Trophoblast cell (in vitro differentiated cells and primary cell): ENCODE measurements around the gene BCL6B.

Source experiments
- DNase-seq, 2 donors: peaks; one replicate each; pipeline ENCODE4 v3.0.0-alpha.2; 2016
- H2AFZ ChIP-seq: 2 replicates; pipeline ENCODE4 v1.6.1; 2013; ENCODE audit warnings: low read length, moderate library complexity, mild to moderate bottlenecking; ENCODE audit not compliant: insufficient read depth, poor library complexity
- H2AK5ac ChIP-seq: 2 replicates; pipeline ENCODE4 v1.6.1; 2013; ENCODE audit warnings: mild to moderate bottlenecking, low read length
- H2BK120ac ChIP-seq: 2 replicates; pipeline ENCODE4 v1.6.1; 2013; ENCODE audit warnings: low read length, mild to moderate bottlenecking, moderate library complexity; ENCODE audit not compliant: insufficient read depth, poor library complexity
- H2BK12ac ChIP-seq: 2 replicates; pipeline ENCODE4 v1.6.1; 2013; ENCODE audit warnings: mild to moderate bottlenecking, low read length, moderate library complexity
- H2BK5ac ChIP-seq: 2 replicates; pipeline ENCODE4 v1.6.1; 2013; ENCODE audit warnings: low read length, low read depth, moderate library complexity, mild to moderate bottlenecking; ENCODE audit not compliant: poor library complexity
- H3K14ac ChIP-seq: 2 replicates; pipeline ENCODE4 v1.6.1; 2013; ENCODE audit warnings: mild to moderate bottlenecking, low read length
- H3K18ac ChIP-seq: 2 replicates; pipeline ENCODE4 v1.6.1; 2013; ENCODE audit warnings: mild to moderate bottlenecking, low read length
- H3K23ac ChIP-seq: 2 replicates; pipeline ENCODE4 v1.6.1; 2013; ENCODE audit warnings: low read length
- H3K27ac ChIP-seq: 2 replicates; pipeline ENCODE4 v1.5.1; 2013; ENCODE audit warnings: low read depth, mild to moderate bottlenecking, inconsistent platforms, low read length, moderate library complexity
- H3K27me3 ChIP-seq: 2 replicates; pipeline ENCODE4 v1.6.1; 2013; ENCODE audit warnings: inconsistent platforms, mild to moderate bottlenecking, low read length, moderate library complexity; ENCODE audit not compliant: insufficient read depth
- H3K36me3 ChIP-seq, 2 experiments: 1 replicate in 1 of 2; 2 replicates in 1 of 2; pipeline ENCODE4 v1.6.1; 2013; ENCODE audit warnings: low read length in 2 of 2, mild to moderate bottlenecking in 2 of 2, moderate library complexity in 1 of 2; ENCODE audit not compliant: insufficient read depth in 2 of 2, control insufficient read depth in 1 of 2
- H3K4ac ChIP-seq: 2 replicates; pipeline ENCODE4 v1.6.1; 2013; ENCODE audit warnings: low read depth, mild to moderate bottlenecking, low read length, moderate library complexity
- H3K4me1 ChIP-seq, 2 experiments: 1 replicate in 1 of 2; 2 replicates in 1 of 2; pipeline ENCODE4 v1.6.1; 2013; ENCODE audit warnings: low read length in 2 of 2, mild to moderate bottlenecking in 2 of 2, moderate library complexity in 1 of 2; ENCODE audit not compliant: insufficient read depth in 2 of 2, control insufficient read depth in 1 of 2
- H3K4me2 ChIP-seq: 2 replicates; pipeline ENCODE4 v1.6.1; 2013; ENCODE audit warnings: inconsistent platforms, mild to moderate bottlenecking, low read length, moderate library complexity
- H3K4me3 ChIP-seq: 2 replicates; pipeline ENCODE4 v1.5.1; 2013; ENCODE audit warnings: mild to moderate bottlenecking, low read depth, low read length, inconsistent platforms
- H3K79me1 ChIP-seq: one replicate; pipeline ENCODE4 v1.6.1; 2013; ENCODE audit warnings: low read length
- H3K79me2 ChIP-seq: 2 replicates; pipeline ENCODE4 v1.6.1; 2013; ENCODE audit warnings: low read length, mild to moderate bottlenecking; ENCODE audit not compliant: control insufficient read depth, insufficient read depth, poor library complexity
- H3K9ac ChIP-seq: 2 replicates; pipeline ENCODE4 v1.6.1; 2013; ENCODE audit warnings: mild to moderate bottlenecking, low read length
- H3K9me3 ChIP-seq: 2 replicates; pipeline ENCODE4 v1.6.1; 2013; ENCODE audit warnings: low read depth, mild to moderate bottlenecking, control low read depth, inconsistent platforms, low read length; ENCODE audit not compliant: insufficient read depth
- H4K12ac ChIP-seq: 2 replicates; pipeline ENCODE4 v1.6.1; 2013; ENCODE audit warnings: low read depth, mild to moderate bottlenecking, low read length, moderate library complexity
- H4K8ac ChIP-seq: 2 replicates; pipeline ENCODE4 v1.6.1; 2013; ENCODE audit warnings: low read depth, mild to moderate bottlenecking, low read length, moderate library complexity
- H4K91ac ChIP-seq: one replicate; pipeline ENCODE4 v1.6.1; 2013; ENCODE audit warnings: low read depth, mild to moderate bottlenecking, low read length, moderate library complexity
- WGBS: extraction: QIAGEN DNeasy Blood & Tissue Kit; methylation state at CpG from one replicate; pipeline ENCODE4 v1.1.7; 2013; ENCODE audit warnings: missing lambda C conversion rate; ENCODE audit not compliant: insufficient read length, insufficient coverage; ENCODE audit errors: extremely low coverage; 5-methylcytosine and 5-hydroxymethylcytosine counted together

BCL6B gene

DNA sequence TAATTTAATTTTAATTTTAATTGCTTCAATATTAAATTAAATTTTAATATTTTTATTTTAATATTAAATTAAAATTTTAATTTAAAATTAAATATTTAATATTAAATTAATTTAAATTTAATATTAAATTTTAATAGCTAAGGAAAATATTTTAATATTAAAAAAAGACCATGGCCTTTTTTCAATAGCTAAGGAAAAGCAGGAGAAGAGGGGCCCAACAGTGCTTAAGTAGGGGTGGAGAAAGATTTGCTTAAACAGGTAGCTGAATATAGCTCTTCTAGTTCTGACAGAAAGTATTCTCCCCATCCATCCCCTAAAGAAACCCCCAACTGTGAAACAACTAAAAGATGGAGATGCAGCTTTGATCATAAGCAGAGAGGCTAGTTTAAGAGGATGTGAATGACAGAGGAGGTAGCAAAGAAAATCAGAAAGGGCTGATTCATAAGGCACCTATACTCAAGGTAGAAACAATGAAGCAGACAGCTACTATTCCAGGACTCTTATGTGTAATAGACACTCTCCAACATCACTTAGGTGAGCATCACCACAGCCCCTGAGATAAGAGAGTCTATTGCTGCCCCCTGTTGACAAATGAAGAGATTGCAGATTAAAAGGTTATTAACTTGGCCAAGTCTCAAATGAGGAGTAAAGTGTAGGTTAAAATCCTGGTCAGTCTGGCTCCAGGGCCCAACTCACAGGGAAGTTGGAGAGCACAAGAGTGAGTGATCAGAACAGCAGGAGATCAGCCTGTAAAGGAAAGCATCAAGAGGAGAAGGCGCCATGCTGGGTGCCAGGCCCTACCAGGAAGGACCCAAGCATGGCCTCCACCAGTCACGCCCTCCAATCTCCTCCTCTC, 18.2 kb upstream of the BCL6B start:
- peak; percentile 53 to 93 for DNase-seq
- Histone ChIP-seq H3K79me1 (no peaks in the 10 kb centered on the region), H3K4ac (no peak overlapping the region), H2AFZ (no peak overlapping the region), H2BK120ac (no peak overlapping the region), H3K4me3 (no peak overlapping the region), H4K8ac (no peak overlapping the region), H3K9me3 (no peaks in the 10 kb centered on the region), H2BK5ac (no peak overlapping the region), H3K4me1 (no peaks in the 10 kb centered on the region), H3K4me2 (no peak overlapping the region), H3K18ac (no peak overlapping the region), H3K23ac (no peak overlapping the region), H3K27me3 (no peaks in the 10 kb centered on the region), H2AK5ac (no peak overlapping the region), H3K27ac (no peak overlapping the region), H3K14ac (no peak overlapping the region), H4K12ac (no peak overlapping the region), H2BK12ac (no peak overlapping the region), H3K79me2 (no peaks in the 10 kb centered on the region), H4K91ac (no peak overlapping the region), H3K9ac (no peak overlapping the region), H3K36me3 (peaks cover 24 to 26% of the 10 kb centered on the region in 2 experiments)
- no CpG with 5 or more reads among the region's 2 CpGs for WGBS

- no peak overlapping the region for H4K8ac ChIP-seq
- H2AFZ ChIP-seq, result no peak overlapping the region
- no CpG with 5 or more reads among the region's 7 CpGs for WGBS
- no peaks in the 10 kb centered on the region for H3K79me1 ChIP-seq
- no peak overlapping the region for H3K4ac ChIP-seq
- peaks cover 20 to 23% of the 10 kb centered on the region in 2 experiments for H3K36me3 ChIP-seq
- no peak overlapping the region for H2BK12ac ChIP-seq
- no peak overlapping the region for H3K27ac ChIP-seq
- no peak overlapping the region for H2BK120ac ChIP-seq
- H3K23ac ChIP-seq, result no peak overlapping the region
- H3K9ac ChIP-seq, result no peak overlapping the region
- H3K18ac ChIP-seq, result no peak overlapping the region
- no peak overlapping the region for H2AK5ac ChIP-seq
- no peaks in the 10 kb centered on the region for H3K27me3 ChIP-seq
- no peak overlapping the region for H4K12ac ChIP-seq
- no peak for DNase-seq
- no peak overlapping the region for H3K4me3 ChIP-seq
- H3K79me2 ChIP-seq, result peaks cover under 1% of the 10 kb centered on the region
- no peaks in the 10 kb centered on the region for H3K9me3 ChIP-seq
- H3K4me1 ChIP-seq, result no peaks in the 10 kb centered on the region
- no peak overlapping the region for H3K14ac ChIP-seq
- no peak overlapping the region for H2BK5ac ChIP-seq
- H4K91ac ChIP-seq, result no peak overlapping the region
- H3K4me2 ChIP-seq, result no peak overlapping the region
Observed at GRCh38 chr17:7005716-7006115, 17.1 kb upstream of the BCL6B start.

GRCh38 chr17:7007143-7007542, 15.7 kb upstream of the BCL6B start:
- Histone ChIP-seq H4K12ac (no peak overlapping the region), H2AK5ac (no peak overlapping the region), H4K91ac (no peak overlapping the region), H2BK12ac (no peak overlapping the region), H3K9ac (no peak overlapping the region), H3K4me1 (no peaks in the 10 kb centered on the region), H3K27me3 (no peaks in the 10 kb centered on the region), H2AFZ (no peak overlapping the region), H4K8ac (no peak overlapping the region), H3K4ac (no peak overlapping the region), H2BK120ac (no peak overlapping the region), H3K79me1 (no peaks in the 10 kb centered on the region), H3K4me3 (no peak overlapping the region), H3K14ac (no peak overlapping the region), H2BK5ac (no peak overlapping the region), H3K23ac (no peak overlapping the region), H3K9me3 (no peaks in the 10 kb centered on the region), H3K27ac (no peak overlapping the region), H3K4me2 (no peak overlapping the region), H3K79me2 (peaks cover 2% of the 10 kb centered on the region), H3K18ac (no peak overlapping the region), H3K36me3 (peaks cover 13 to 14% of the 10 kb centered on the region in 2 experiments)
- no CpG with 5 or more reads among the region's 2 CpGs for WGBS
- no peak for DNase-seq

- DNase-seq, result no peak
- Histone ChIP-seq H2AFZ (no peak overlapping the region), H3K4ac (peak overlapping the region; percentile 46), H3K79me1 (peaks cover 20% of the 10 kb centered on the region), H2BK12ac (no peak overlapping the region), H3K23ac (no peak overlapping the region), H3K9ac (peak overlapping the region; percentile 12), H4K12ac (no peak overlapping the region), H4K91ac (no peak overlapping the region), H3K4me2 (no peak overlapping the region), H3K36me3 (peaks cover 8 to 11% of the 10 kb centered on the region in 2 experiments), H3K4me3 (no peak overlapping the region), H3K27ac (no peak overlapping the region), H2BK120ac (no peak overlapping the region), H3K9me3 (no peaks in the 10 kb centered on the region), H3K14ac (no peak overlapping the region), H4K8ac (no peak overlapping the region), H3K18ac (no peak overlapping the region), H3K4me1 (peaks cover 9 to 18% of the 10 kb centered on the region in 2 experiments), H3K27me3 (no peaks in the 10 kb centered on the region), H3K79me2 (peaks cover 14% of the 10 kb centered on the region), H2AK5ac (no peak overlapping the region), H2BK5ac (no peak overlapping the region)
- no CpG with 5 or more reads among the region's 2 CpGs for WGBS
Observed at GRCh38 chr17:7010523-7010922, 12.3 kb upstream of the BCL6B start.
